Colon (tissue), 2 donors: ENCODE results near the gene HMGB4.

ENCODE experiments used
- FAIRE-seq: peaks from 2 replicates; lab custom pipeline; 2012; peaks lifted over from hg19 to GRCh38; lab: Jason Lieb, UNC
- donor health status: control.
- donor health status: control.

Gene HMGB4

GRCh38 chr1:33863779-33864178, at the start of gene HMGB4:
Gene HMGB4, plus strand, starts transcription at chr1:33864079. Its CDS starts 113 bp downstream, at chr1:33864192.
- no peak for FAIRE-seq

GRCh38 chr1:33814166-33814565, 49.7 kb upstream of the HMGB4 start:
- FAIRE-seq = no peak

- FAIRE-seq = no peak
Measured at GRCh38 chr1:33815061-33815460, 48.8 kb upstream of the HMGB4 start.

GRCh38 chr1:33818071-33818470, 45.8 kb upstream of the HMGB4 start:
- no peak for FAIRE-seq

GRCh38 chr1:33819290-33819912, 44.5 kb upstream of the HMGB4 start:
- no peak for FAIRE-seq

- FAIRE-seq = no peak
Measured at GRCh38 chr1:33819913-33820311, 44.0 kb upstream of the HMGB4 start.

GRCh38 chr1:33820804-33821203, 43.1 kb upstream of the HMGB4 start:
- FAIRE-seq = no peak

GRCh38 chr1:33821291-33821690, 42.6 kb upstream of the HMGB4 start:
- FAIRE-seq = no peak

GRCh38 chr1:33822396-33822795, 41.5 kb upstream of the HMGB4 start:
- FAIRE-seq = no peak

- no peak for FAIRE-seq
Measured at GRCh38 chr1:33823401-33823800, 40.5 kb upstream of the HMGB4 start.

- FAIRE-seq = no peak
Measured at GRCh38 chr1:33823830-33824229, 40.0 kb upstream of the HMGB4 start.

GRCh38 chr1:33824321-33824720, 39.6 kb upstream of the HMGB4 start:
- FAIRE-seq = no peak

- no peak for FAIRE-seq
Measured at GRCh38 chr1:33824971-33825370, 38.9 kb upstream of the HMGB4 start.

GRCh38 chr1:33825506-33825905, 38.4 kb upstream of the HMGB4 start:
- no peak for FAIRE-seq

GRCh38 chr1:33826311-33826710, 37.6 kb upstream of the HMGB4 start:
- FAIRE-seq = no peak

GRCh38 chr1:33826711-33827110, 37.2 kb upstream of the HMGB4 start:
- FAIRE-seq = no peak

GRCh38 chr1:33828059-33828458, 35.8 kb upstream of the HMGB4 start:
- no peak for FAIRE-seq

- no peak for FAIRE-seq
Measured at GRCh38 chr1:33828654-33829053, 35.2 kb upstream of the HMGB4 start.

GRCh38 chr1:33836911-33837310, 27.0 kb upstream of the HMGB4 start:
- FAIRE-seq = no peak

- no peak for FAIRE-seq
Measured at GRCh38 chr1:33837635-33838034, 26.2 kb upstream of the HMGB4 start.

GRCh38 chr1:33841494-33841893, 22.4 kb upstream of the HMGB4 start:
- no peak for FAIRE-seq

GRCh38 chr1:33842348-33842747, 21.5 kb upstream of the HMGB4 start:
- no peak for FAIRE-seq

GRCh38 chr1:33844166-33844565, 19.7 kb upstream of the HMGB4 start:
- no peak for FAIRE-seq

GRCh38 chr1:33846861-33847260, 17.0 kb upstream of the HMGB4 start:
- FAIRE-seq = no peak
